ENCODE results near the gene DYNC1H1. TPM values are rescaled to one million over a fixed set of nuclear protein-coding genes. Genes with fewer than 3 reads are reported as not detected.

Gene DYNC1H1
- total and polyA plus RNA-seq, 2 of the 13 experiments (the other 11 are each of a cell fraction or from before 2014, with no cell fraction given): 74.4 to 239 TPM

- TF ChIP-seq RNF219 (CRISPR knock-in tag; IDR thresholded peaks at IDR 0.05): no peak
- no peak for TF ChIP-seq MYNN (CRISPR knock-in tag; IDR thresholded peaks at IDR 0.05; ENCODE audit: low read depth)
- no peak for TF ChIP-seq ZNF225 (CRISPR knock-in tag; IDR thresholded peaks at IDR 0.05)
- TF ChIP-seq NFATC3 (CRISPR knock-in tag; IDR thresholded peaks at IDR 0.05): no peak
- TF ChIP-seq, protein P1, sequence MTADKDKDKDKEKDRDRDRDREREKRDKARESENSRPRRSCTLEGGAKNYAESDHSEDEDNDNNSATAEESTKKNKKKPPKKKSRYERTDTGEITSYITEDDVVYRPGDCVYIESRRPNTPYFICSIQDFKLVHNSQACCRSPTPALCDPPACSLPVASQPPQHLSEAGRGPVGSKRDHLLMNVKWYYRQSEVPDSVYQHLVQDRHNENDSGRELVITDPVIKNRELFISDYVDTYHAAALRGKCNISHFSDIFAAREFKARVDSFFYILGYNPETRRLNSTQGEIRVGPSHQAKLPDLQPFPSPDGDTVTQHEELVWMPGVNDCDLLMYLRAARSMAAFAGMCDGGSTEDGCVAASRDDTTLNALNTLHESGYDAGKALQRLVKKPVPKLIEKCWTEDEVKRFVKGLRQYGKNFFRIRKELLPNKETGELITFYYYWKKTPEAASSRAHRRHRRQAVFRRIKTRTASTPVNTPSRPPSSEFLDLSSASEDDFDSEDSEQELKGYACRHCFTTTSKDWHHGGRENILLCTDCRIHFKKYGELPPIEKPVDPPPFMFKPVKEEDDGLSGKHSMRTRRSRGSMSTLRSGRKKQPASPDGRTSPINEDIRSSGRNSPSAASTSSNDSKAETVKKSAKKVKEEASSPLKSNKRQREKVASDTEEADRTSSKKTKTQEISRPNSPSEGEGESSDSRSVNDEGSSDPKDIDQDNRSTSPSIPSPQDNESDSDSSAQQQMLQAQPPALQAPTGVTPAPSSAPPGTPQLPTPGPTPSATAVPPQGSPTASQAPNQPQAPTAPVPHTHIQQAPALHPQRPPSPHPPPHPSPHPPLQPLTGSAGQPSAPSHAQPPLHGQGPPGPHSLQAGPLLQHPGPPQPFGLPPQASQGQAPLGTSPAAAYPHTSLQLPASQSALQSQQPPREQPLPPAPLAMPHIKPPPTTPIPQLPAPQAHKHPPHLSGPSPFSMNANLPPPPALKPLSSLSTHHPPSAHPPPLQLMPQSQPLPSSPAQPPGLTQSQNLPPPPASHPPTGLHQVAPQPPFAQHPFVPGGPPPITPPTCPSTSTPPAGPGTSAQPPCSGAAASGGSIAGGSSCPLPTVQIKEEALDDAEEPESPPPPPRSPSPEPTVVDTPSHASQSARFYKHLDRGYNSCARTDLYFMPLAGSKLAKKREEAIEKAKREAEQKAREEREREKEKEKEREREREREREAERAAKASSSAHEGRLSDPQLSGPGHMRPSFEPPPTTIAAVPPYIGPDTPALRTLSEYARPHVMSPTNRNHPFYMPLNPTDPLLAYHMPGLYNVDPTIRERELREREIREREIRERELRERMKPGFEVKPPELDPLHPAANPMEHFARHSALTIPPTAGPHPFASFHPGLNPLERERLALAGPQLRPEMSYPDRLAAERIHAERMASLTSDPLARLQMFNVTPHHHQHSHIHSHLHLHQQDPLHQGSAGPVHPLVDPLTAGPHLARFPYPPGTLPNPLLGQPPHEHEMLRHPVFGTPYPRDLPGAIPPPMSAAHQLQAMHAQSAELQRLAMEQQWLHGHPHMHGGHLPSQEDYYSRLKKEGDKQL (CRISPR knock-in tag; IDR thresholded peaks at IDR 0.05; ENCODE audit: low read depth): no peak
- TF ChIP-seq ZNF44 (CRISPR knock-in tag; IDR thresholded peaks at IDR 0.05): no peak
- TF ChIP-seq TBP (CRISPR knock-in tag; IDR thresholded peaks at IDR 0.05): no peak
These were observed 24.7 kb upstream of the DYNC1H1 start (continued) for GRCh38 chr14:101939646-101940170.
